HG03520 (cell line): ENCODE data around the gene ZMIZ1.
"Not testable (repeated sequence)": the region's sequence is repeated elsewhere in the genome, so short reads cannot be mapped to it uniquely, and the experiment has no call there.

Experiments
- ATAC-seq: cut with Tn5 transposase; IDR thresholded peaks from one replicate; pipeline ENCODE4 v1.9.1; 2021; ENCODE audit warnings: mild to moderate bottlenecking, moderate library complexity; ENCODE audit not compliant: unreplicated experiment

The ZMIZ1 gene

DNA sequence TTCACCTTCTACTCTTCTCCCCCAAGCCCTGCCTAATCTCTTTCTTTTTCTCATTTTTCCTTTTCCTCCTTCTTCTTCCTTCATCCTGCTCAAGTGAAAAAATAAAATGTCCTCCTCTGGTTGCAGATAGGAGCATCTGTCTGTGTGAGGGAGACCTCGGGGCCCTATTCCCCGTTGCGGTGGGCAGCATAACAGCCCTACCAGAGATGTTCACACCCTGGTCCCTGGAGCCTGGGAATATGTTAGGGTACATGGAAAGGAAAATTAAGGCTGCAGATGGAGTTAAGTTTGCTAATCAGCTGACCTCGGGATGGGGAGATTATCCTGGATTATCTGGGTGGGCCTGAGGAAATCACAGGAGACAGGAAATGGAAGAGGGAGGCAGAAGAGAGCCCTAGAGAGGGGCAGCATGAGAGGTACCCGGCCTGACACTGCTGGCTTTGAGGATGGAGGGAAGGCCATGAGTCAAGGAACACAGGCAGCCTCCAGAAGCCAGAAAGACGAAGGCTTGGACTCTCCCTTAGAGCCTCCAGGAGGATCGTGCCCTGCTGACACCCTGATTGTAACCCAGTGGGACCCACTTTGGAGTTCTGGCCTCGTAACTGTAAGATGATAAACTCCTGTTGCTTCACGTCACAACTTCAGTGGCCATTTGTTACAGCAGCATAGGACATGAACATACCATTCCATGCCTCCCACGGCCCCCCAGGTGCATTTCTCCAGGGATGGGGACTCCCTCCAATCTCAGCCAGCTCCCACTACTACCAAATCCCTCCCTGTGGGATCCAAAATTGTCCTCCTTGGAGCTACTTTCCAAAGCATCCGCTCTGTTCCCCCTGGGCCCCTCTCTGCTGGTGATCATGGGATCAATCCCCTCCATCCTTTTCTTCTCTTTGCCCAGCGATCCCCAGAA is 39.0 kb upstream of the ZMIZ1 start:
- ATAC-seq: no peak

DNA sequence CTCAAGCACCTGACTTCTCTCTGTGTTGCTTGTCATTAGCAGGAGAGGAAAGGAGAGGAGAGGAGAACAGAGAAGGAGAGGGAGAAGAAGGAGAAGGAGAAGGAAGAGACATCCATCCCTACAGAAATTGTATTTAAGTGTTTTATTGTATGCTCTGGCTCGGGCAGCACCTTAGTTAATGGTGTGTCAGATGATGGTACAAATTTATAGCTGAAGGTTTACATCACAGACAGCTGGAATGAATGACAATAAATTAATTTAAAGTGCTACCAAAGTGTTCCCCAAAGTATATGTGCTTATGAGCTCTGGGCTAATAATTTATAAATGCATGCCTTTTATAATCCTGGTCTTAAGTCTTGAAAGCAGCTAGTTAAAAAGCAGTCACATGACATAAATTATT is 38.1 kb upstream of the ZMIZ1 start:
- no peak for ATAC-seq

GRCh38 chr10:79031723-79032122 is 37.0 kb upstream of the ZMIZ1 start:
- ATAC-seq: no peak

DNA sequence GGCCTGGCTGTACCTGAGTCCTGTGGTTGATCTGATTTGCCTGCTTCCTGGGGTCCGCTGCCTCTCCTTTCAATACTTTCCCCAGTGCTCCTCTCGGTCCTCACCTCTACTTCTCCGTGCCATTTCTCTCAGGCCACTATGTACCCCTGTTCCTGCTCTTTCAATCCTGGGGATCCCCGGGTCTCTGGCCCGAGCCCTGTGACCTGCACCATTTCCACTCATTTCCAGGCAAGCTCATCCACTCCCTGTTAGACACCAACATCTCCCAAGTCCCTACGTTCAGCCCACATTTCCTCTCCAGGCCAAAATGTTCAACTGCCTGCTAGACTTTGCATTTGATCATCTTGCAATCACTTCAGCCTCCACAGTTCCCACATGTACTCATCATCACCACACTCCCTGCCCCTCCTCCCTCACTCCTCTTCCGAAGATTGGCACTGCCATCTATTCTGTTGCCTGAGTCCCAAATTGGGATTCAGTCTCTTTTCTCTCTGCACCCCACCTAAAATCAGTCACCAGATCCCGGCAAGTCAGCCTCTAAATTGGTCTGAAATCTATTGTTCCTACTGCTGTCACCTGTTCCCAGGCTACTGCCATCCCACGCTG is 34.4 kb upstream of the ZMIZ1 start:
- no peak for ATAC-seq

- ATAC-seq: not testable (repeated sequence)
These were observed 32.4 kb upstream of the ZMIZ1 start for GRCh38 chr10:79036416-79036815.

DNA sequence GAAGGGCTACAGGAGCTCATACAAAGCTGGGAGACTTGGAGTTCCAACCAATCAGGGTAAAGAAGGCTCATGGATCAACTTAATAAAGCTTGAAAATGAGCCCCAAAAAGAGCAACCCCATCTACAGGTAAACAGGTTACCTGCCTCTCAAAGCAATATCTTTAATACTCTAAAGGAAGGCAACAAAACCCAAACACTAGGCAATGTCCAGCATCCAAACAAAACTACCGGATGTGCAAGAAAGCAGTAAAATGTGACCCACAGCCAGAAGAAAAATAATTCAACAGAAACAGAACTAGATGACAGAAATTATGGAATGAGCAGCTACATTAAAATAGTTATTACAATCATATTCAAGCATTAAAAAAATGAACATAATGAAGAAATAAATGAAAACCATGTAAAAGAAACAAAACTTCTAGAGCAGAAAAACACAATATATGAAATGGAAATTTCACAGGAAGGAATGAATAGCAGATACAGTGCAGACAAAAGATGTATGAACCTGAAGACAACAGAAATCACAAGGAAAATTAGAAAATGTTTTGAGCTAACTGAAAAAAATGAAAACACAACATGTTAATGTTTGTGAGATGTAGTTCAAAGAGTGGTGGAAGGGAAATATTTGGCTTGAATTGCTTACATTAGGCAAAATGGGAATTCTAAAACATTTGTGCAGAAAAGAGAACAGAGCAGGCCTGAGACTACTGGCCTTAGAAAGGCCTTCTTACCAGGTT is 30.5 kb upstream of the ZMIZ1 start:
- ATAC-seq: no peak

GRCh38 chr10:79038841-79039201 is 29.9 kb upstream of the ZMIZ1 start:
- ATAC-seq: no peak

DNA sequence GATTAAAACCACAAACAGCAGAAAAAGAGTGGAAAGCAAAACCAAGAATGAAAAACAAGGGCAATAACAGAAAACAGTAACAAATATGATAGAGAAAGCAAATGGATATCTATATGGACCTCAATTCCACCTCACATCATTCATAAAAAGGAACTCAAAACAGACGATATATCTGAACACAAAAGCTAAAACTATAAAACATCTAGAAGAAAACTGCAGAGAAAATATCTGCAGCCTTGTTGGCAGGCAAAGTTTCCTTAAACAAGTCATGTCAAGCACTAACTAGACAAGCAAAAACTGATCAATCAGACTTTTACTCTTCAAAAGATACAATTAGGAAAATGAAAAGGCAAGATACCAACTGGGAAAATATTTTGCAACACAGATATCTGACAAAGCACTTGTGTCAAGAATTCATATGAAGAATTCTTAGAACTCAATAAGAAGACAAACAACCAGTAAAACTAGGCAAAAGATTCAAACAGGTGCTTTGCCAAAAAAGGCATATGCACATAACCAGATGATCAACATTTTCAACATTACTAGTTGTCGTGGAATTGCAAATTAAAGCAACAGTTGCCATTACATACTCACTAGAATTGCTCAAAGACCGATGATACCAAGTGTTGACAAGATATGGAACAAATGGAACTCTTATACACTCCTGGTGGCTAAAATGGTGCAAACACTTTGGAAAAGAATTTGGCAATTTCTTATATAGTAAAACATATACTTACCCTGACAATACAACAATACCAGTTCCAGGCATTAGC is 25.9 kb upstream of the ZMIZ1 start:
- no peak for ATAC-seq

DNA sequence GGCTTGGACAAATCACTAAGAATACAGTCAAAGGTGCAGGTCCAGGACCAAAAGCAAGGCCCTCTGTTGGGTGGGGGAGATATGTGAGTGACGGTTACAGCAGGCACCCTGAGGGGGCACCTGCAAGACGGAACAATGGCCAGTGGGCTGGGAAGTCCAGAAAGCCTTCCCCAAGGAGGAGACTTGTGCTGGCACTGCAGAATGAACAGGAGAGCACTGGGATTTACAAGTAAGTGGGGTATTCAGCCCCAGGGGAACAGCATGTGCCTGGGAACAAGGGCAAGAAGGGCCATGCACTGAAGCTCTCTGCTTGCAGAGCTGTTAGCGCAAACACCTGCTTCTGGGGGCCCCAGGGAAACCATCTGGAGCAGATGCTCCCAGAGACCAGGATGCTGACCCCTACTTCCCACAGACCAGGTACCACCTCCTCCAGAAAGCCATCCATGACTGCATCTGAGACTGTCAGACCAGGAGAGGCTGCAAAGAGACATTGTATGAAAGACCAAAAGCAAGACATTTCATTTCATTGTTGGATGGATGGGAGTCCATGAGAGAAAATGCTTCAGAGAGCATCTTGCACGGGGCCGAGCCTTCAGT is 24.6 kb upstream of the ZMIZ1 start:
- ATAC-seq: no peak

DNA sequence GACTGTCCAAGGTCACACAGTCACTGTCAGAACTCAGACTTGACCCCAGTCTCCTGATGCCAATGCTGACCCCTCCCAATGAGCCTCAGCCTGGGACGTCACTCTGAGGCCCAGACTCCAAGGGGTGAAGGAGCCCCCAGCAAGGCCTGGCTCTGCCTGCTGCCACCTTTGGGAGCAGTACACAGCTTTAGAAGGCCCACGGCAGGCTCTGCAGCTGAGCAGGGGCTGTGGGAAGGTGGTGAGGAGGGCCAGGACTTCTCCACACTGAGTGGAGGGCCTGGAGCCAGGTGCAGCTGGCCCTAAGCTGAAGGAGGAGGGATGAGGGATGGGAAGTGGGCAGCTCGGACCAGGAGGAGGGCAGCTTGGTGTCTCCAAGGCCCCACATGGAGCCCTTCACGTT is 23.9 kb upstream of the ZMIZ1 start:
- ATAC-seq: no peak

GRCh38 chr10:79045566-79046175 is 23.1 kb upstream of the ZMIZ1 start:
- ATAC-seq: no peak

GRCh38 chr10:79046326-79046725 is 22.4 kb upstream of the ZMIZ1 start:
- no peak for ATAC-seq

DNA sequence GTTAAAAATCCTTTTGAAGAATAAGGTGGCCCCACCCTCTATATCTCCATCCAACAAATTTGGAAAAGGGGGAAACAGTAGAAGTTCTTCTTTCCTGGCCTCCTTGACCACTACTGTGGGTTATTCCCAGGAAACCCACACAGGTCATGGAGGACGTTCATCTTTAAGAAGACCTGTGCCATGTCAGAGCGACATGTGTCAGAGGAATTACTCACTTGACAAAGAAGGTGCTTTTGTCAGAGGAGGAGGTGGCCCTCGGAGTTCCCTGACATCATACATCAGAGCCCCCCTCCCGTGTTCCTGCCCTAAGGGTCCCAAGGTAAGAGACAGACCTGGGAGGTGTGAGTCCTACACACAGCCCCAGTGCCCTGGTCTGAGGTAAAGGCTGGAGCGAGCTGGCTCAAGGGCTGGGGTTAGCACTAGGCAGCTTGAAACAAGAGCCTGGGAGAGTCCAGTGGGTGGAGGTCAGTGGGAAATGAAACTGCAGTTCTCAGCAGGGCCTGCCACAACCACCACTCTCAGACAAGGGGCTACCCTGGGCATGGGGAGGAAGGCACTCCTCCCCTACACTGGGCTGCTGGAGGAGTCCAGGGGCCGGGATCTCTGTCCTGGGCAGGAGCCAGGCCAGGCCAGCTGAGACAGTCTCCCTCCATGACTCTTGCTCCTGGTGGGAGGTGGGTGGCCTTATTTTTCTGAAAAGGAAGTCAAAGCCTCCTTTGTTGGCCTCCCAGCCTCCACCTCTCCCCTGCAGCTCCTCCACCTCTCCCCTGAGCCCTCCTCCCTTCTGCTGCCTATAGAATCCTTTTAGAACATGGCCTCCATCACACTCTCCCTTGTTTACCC is 21.8 kb upstream of the ZMIZ1 start:
- ATAC-seq: no peak

- no peak for ATAC-seq
These were observed 21.2 kb upstream of the ZMIZ1 start for GRCh38 chr10:79047584-79047874.

DNA sequence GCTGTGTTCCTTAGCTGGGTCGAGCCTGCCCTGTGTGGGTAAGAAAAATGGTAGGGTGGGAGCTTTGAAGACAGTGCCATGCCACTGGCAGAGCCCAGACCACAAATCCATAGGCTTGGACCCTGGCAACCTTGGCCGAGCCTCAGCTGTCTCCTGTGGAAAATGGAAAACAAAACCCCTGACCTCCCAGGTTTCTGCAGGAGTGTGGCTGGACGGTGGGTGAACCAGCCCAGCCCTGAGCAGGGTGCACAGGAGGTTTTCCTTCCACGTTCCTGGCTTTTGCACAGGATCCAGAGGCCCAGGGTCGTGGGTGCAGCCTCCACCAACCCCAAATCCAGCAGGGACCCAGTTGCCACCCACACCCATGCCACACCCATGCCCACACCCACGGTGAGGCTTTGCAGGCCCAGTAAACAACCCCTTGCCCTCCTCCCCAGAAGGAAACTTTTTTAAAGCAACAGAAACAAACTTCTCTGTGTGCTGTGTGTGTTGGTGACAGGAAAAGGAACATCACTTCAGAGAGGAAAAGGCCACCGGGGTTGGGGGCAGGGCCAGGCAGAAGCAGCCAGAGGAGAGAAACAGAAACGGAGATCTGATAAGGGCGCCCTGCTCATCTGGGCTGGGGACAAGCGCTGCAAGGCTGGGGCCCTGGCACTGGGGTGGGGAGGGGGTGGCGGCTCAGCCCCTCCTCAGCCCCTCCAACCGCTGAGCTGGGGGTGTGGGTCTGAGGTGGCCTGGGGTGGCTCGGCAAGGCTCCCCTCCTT is 20.7 kb upstream of the ZMIZ1 start:
- ATAC-seq: no peak

GRCh38 chr10:79048639-79049550 is 19.9 kb upstream of the ZMIZ1 start:
- no peak for ATAC-seq

- no peak for ATAC-seq
These were observed 18.6 kb upstream of the ZMIZ1 start for GRCh38 chr10:79049931-79050895.
